CD4-positive, alpha-beta T cell treated with Interleukin-4 for 1 hour (primary cell): ENCODE data around the gene TSHR.
"Not testable (repeated sequence)": the region's sequence is repeated elsewhere in the genome, so short reads cannot be mapped to it uniquely, and the experiment has no call there.

Experiments used
- DNase-seq, 2 donors: peaks; one replicate each; pipeline ENCODE4 v3.0.0-alpha.2; 2020 to 2022

Gene TSHR

DNA sequence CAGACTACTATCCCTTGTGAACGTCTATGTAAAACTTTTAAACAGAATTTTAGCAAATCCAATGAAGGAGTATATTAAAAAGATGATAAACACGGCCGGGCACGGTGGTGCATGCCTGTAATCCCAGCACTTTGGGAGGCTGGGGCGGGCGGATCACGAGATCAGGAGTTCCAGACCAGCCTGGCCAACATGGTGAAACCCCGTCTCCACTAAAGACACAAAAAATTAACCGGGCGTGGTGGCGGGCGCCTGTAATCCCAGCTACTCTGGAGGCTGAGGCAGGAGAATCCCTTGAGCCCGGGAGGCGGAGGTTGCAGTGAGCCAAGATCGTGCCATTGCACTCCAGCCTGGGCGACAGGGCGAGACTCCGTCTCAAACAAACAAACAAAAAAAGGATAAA is 2.2 kb upstream of the TSHR start:
- DNase-seq = not testable (repeated sequence)

GRCh38 chr14:80954687-80955299 is 628 bp upstream of the TSHR start:
- peak; percentile 77 to 82 for DNase-seq

GRCh38 chr14:80956102-80956501 is 681 bp downstream of the TSHR start:
- no peak for DNase-seq

- no peak for DNase-seq
These were observed 1.5 kb downstream of the TSHR start for GRCh38 chr14:80956922-80957321.

GRCh38 chr14:80957613-80958012 is 2.2 kb downstream of the TSHR start:
- no peak for DNase-seq

DNA sequence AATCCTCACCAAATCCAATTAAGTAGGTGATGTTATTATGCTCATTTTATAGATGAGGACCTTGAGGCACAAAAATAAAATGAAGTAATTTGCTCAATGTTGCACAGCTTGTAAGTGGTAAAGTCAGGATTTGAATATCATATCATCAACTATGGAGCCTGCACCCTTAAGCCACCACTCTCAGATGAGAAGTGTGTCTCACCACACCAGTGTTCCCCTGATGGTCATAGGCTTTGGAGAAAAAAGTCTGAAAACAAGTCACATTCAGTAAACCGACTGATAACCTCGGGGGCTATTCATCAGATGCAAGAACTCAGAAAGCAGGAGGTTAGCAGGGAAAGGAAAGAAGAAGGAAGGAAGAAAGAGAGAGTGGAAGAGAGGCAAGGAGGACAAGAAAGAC is 2.8 kb downstream of the TSHR start:
- no peak for DNase-seq

DNA sequence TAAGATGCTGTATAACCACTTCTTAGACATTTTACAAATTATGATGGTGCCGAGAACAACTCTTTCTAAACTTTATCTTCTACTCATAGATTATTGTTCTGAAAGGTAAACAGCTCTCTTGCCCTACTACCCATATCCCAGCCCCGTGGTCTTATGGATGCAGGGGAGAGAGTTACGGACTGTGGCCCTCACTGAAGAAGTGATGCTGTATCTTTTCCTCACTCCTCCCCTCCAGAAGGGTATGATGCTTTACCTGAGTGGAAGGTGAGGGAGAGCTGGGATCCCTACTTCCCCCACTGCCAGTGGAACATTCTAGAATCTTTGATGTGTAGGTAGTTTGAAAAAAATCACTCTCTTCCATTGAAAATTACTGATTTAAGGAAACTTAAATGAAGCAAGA is 3.5 kb downstream of the TSHR start:
- no peak for DNase-seq

- peak; percentile 69 to 77 for DNase-seq
These were observed 4.1 kb downstream of the TSHR start for GRCh38 chr14:80959496-80959895.

DNA sequence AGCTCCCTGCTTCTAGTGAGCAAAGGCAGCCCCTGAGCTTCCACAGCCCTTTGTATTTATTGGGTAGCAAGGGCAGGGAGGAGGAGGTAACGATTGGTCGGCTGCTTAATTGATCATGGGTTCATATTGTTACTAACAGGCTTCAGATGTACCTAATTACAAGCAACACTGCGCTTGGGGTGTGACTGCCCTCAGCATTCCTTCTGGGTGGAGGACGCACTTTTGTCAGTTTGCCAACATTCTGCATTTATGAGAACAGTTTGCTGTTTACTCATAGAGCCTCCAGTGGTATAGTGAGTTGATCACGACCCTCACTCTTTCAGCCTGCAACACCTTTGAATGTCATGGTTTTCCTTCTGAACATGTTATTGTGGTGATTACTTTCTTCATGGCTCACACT is 9.6 kb downstream of the TSHR start:
- DNase-seq = no peak

DNA sequence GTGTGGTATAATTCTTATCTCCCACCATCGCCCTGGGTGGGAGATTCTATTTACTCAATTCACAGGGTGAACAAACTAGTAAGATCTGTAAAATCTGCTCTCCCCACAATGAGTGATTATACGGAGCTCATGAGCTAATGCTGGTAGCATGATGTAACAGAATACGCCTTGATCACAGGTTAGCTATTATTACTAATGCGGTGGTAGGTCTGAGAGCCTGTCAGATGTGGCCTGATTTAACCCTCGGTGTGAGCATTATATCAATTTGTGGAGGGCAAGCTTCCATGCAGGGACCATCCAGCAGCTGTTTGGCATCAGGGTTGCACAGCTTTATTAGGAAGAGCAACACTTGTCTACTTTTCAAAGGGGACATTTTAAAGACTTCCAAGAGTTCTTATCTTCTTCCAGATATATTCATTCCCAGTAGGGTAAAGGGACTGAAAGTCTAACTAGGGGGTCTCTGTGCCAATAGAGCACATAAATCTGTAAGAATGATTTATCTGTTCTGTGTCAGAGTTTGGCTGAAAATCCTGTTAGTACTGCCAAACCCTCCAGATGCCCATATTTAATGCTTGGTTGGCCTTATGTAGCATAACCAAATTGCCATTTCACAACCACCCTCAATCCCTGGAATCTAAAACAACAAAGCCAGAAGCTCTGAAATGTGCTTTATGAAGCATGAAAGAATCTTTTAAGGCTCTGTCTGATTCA is 18.7 kb downstream of the TSHR start:
- DNase-seq = no peak

DNA sequence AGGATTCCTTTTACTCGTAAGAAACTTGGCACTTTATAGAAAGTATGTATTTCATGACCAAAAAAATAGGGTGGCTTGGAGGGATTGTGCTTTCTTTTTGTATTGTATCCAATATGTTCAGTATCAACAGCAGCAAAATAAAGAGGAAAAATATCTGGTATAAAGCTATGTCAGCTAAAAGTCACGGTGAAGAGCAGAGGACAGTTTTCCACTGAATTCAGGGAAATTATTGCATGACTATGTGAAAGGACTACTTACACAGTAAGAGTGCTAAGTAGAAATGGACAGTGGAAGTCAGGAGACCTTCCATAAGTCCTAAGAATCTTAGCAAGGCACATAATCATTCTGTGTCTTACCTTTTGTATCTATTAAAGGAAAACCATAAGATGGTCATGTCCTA is 19.3 kb downstream of the TSHR start:
- no peak for DNase-seq

GRCh38 chr14:80977221-80977620 is 21.8 kb downstream of the TSHR start:
- no peak for DNase-seq

DNA sequence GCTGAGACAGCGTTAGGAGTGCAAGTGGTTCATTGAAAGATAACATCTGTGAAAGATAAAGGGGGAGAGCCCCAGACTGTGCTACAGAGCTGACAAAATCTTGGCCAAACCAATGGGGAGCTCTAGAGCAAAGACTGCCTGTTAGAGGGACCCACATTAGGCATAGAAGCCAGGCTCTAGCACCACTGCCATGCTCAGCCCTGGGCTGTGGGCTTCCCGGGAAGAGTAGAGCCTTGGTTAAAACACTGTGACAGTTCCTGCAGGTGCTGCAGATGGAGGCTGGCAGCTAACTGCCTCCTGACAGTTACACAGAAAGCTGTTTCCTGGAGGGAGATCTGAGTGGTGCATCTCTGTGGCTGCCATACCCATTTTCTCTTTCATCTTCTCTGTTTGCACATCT is 23.0 kb downstream of the TSHR start:
- no peak for DNase-seq

DNA sequence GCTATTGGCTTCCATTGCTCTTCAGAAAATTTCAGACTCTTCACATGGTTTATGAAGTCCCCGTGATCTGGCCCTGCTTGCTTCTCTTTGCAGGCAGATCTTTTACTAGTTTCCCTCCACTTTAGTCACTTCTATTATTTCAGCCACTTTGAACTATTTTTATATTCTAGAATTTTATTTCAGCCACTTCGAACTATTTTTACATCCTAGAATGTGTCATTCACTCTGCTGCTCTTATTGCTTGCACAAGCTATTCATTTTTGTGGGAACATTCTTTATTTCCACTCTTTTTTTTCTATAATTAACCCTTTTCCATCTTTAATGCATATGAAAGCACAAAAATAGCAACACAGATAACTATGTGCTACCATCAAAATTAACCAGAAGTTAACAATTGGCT is 24.5 kb downstream of the TSHR start:
- DNase-seq = no peak

DNA sequence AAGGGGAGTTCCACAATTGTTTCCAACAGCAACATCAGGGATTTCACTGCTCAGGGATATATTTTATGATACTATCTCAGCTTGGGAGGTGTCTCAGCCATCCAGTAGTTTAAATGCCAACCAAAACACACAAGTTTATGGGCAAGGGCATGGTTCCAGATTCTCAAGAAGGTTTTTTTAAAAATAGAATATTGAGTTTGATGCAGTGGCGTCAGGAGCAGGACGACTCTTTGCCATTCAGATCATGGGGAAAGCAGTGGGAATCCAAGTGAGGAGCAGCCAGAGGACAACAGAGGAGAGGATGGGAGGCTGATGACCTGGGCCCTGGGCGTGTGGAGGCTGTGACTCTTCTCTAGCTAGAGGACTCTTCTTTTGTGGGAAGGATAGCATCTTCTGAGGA is 25.7 kb downstream of the TSHR start:
- DNase-seq = no peak

DNA sequence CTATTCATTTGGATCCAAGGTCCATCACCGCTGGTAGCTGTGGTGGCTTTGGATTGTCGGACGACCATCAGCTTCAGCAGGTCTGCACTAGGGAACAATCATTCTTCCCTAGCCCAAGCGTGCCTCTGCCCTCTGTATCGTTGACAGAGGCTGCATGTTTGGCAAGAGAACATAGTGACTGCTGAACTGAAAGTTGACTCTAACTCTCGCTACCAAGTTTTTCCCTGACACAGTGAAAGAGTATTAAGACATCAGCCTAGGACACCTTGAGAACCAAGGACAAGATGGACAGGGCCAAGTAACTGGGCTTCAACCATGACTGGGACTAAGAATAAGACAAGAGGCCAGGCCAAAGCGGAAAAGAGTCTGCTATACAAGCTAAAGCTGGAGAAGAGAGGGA is 26.3 kb downstream of the TSHR start:
- no peak for DNase-seq

GRCh38 chr14:80982711-80983110 is 27.3 kb downstream of the TSHR start:
- no peak for DNase-seq

DNA sequence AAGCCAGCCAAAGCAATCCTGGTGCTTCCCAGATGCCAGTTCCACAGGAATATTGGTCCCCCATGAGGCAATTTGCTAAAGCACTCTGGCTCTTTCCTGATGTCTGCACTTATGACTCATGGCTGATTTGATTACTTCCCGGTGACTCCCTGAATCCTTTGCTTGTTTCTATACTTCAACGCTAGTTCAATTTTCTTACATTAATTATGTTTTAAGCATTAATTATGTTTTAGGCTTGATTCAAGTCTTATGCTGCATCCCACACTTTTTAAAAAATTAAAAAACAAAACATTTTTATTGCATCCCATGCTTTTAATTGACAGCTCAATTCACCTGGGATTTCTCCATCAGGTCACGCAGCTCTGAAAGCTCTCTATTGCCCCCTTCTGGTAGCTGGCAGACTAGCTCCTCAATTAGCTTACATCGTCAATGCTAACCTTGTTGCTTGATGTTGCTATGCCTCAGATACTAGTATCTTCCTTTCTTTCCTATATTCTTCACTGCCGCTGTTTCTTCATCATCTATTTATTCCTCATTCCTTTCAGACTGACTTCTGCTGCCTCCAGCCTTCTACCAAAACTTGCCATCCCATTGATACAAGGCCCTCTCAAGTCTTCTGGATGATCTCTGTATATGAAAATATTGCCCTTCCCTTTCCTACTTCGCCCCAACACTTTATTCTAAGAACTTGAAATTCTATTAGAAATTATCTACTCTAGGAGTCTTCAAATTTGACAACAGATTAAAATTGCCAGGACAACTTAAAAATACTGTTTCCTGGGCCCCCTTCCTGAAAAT is 32.0 kb downstream of the TSHR start:
- DNase-seq = peak; percentile 68 to 77

GRCh38 chr14:80988192-80988591 is 32.8 kb downstream of the TSHR start:
- no peak for DNase-seq

DNA sequence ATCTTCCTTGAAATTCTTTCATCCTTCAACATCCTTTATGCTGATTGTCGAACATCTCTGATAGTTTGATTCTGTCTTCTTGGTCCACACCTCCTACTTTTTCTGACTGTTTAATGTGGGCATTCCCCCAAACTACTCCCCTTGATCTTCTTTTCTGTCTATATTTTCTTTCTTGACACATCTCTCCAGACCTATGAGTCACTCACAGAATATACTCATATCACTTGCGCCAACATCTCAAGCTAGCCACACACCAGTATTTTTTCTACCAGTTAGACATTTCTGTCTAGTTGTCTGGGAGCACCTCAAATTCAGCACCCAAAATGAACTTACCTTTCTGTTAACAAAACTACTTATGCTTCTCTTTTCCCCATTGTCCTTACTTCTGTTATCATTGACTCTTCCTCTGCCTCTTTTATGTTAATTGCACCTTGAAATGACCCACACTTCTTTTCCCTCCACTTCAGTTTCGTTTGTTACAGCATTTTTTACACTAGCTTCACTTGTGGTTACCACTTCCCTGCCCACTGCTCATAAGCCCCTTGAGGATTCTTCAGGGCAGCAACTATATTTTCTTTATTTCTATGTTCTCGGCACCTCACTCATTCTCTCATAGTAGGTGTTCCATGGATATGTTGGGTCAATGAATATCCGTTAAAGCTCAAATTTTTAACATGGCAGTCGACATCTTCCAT is 33.5 kb downstream of the TSHR start:
- no peak for DNase-seq

DNA sequence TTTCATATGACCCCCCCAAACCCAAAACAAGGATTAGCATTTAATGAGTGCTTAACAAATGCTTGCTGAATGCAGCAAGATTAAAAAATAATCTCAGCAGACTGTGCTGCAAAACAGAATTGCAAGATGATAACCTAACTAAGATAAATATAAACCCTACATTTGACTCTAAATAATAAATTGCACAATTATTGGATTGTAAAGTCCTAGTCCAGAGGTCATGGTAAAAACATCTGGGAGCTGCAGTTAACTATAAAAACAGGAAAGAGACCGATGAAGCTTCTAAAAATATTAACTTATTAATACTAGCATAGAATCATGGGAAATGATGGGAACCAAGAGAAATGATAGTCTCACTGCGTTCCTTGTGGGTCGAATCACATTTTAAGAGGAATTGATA is 37.2 kb downstream of the TSHR start:
- DNase-seq = no peak

DNA sequence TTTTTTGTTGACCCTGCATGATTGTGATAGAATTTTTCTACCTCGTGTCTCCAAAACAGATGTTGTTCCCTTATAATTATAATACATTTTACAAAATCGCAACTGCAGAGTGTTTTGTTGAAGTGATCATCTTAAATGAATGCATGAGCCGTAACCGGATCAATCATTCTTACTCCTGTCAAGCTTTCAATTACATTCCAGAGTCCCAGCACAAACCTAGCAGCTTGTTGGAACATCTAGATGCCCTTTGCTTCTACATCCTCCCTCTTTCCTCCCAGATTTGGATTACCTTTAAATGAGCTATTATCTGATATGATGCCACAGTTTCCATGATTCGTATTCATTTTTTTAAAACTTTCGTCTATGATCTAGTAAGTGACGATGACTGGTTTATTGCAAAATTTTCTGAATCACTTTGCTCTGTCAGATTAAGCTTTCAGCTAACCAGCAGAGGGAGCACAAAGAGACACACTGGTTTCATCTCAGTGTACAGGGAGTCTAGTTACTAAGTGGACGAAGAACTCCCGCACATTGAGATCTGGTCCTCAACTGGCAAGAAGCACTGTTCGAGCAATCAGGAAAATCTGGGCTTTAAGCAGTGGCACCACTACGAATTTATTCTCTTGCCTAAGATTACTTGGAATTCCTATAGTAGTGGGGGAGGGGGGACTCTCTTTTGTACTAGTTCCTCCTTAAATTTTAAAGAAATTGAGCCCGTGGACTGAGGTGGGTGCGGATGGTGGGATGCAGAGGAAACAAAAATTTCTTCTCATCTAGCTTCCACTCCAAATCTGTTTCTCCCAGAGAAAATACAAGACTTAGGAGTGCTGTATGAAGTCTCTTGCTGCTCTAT is 40.9 kb downstream of the TSHR start:
- peak; percentile 42 to 57 for DNase-seq

- DNase-seq = no peak
These were observed 46.0 kb downstream of the TSHR start for GRCh38 chr14:81001447-81001846.
